Fibroblast of skin of scalp (primary cell): Measurements from ENCODE around the gene SLC28A1.
"Not testable (repeated sequence)": the region's sequence is repeated elsewhere in the genome, so short reads cannot be mapped to it uniquely, and the experiment has no call there.

Source experiments
- DNase-seq: peaks from one replicate; pipeline ENCODE4 v3.0.0-alpha.2; 2013

Gene SLC28A1

GRCh38 chr15:84973492-84974460, 89.3 kb downstream of the SLC28A1 start:
- DNase-seq = peak; percentile 65

DNA sequence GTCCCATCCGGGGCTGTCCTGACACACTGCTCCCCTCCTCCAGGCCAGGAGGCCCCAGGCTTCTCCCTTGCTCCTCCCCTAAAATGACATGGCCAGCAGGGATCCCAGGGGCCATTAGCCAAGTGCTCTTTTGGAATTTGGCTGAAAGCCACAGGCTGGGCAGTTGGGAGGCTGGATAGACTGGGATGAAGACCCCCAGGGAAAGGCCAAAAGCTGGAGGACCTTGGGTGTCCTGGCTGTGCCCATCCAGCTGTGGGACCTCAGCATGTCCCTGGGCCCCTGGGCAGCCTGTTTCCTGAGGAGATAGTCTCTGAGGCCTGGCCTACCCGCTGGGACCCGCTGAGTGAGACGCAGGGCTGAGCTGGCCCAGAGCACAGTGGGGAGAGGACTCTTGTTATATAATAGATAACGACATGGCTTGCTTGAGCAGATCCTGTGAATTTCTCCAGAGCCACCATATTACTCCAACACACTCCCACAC, 91.4 kb downstream of the SLC28A1 start:
- DNase-seq = no peak

DNA sequence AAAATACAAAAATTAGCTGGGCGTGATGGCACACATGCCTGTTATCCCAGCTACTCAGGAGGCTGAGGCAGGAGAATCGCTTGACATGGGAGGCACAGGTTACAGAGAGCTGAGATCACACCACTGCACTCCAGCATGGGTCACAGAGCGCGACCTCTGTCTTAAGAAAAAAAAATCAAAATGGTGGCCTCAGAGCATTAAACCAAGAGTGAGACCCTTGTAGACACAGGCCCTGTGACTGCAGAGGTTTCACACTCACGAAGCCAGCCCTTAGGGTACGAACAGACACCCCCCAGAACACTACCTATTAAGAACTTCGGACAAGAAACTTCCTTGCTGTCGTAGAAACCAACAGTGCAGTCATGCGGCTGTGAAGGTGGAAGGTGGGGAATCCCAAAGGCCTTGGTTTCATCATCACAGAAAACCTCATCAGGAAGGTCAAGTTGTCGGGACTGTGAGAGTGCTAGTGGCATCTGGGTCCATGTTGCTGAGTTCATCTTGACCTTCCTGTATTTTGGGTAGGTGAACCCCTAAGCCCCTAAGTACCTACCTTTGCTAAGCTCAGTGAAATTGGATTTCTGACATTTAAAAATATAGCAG, 92.4 kb downstream of the SLC28A1 start:
- DNase-seq = no peak

- no peak for DNase-seq
Measured at GRCh38 chr15:84979651-84980050, 95.2 kb downstream of the SLC28A1 start.

DNA sequence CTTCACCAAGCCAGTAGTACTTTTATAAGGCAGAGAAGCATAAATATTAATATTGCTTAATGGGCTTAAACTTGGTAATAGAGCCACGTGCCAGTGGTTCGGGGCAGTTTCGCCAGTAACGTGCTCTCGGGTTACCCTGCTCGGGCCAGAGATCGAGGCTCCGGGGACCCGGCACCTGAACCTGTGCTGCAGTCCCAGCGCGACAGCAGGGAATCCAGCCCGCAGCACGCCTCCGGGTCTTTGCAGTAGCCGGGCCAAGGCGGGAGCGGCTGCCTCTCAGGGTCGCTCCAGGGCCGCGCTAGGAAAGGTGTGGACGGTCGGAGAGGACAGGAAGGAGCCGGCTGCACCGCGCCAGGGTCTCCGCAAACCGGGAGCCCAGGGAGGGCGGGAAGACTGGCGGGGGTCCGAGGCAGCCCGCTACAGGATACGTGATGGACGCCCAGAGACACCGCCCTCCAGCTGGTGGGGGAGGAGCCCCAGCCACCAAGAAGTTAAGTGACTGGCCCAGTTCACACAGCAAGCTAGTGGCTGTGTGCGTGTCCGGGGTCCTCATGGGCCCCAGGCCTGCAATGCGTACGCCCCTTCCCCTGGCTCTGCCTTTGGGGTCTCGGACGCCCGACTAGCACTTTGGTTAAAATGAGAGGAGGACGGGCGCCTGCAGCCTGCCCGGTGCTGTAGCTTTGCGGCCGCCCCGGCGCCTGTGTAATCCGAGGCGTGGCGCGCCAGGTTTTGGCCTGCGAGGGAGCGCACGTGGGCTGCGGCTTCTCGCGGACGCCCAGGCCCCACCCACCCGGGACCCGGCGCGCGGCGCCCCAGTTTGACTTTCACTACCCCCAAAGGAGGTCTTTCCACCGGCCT, 96.0 kb downstream of the SLC28A1 start:
- DNase-seq = peak; percentile 81

GRCh38 chr15:84981054-84981710, 96.7 kb downstream of the SLC28A1 start:
- DNase-seq = peak; percentile 97

- peak; percentile 61 for DNase-seq
Measured at GRCh38 chr15:84981711-84982300, 97.3 kb downstream of the SLC28A1 start, which contains the start of gene PDE8A. Gene PDE8A (plus strand): TSS chr15:84981856. CDS start chr15:84982163, 307 bp downstream.

- no peak for DNase-seq
Measured at GRCh38 chr15:84982301-84982920, 97.9 kb downstream of the SLC28A1 start.

GRCh38 chr15:84983294-84983693, 98.8 kb downstream of the SLC28A1 start:
- no peak for DNase-seq

DNA sequence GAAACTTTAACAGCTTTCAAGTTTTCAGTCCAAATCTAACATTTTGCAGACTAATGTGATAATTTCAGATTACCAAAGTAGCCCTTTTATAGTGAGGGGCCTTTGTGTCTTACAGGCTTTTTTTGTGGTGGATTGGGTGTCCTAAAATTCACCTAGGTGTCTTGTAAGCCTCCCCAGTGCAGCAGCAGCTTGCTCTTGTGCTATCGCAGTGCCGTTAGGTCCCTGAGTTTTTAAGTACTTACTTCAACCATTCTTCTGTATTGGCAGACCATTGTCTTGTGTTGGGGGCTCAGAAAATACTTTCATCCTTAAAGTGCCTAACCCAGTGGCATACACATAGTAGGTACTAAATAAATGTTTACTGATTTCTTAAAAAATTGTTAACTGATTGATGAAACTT, 99.2 kb downstream of the SLC28A1 start:
- DNase-seq = no peak

DNA sequence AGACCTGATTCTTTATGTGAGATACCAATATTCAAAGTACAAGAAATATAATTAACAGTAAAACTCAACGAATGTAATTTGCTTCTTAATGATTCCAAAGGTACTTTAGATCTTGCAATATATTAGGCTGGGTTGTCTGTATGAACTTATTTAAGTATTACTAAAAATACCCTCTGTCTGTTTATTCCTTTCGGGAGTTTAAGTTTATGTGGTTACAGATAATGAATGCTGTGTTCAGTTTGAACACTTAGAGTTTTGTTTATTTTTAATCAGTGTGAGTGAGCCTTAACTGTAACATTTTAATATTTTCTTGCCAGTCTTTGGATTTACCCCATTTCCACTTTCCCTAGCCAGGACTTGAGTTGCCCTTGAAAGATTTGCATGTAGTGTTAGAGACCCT, 100.7 kb downstream of the SLC28A1 start:
- DNase-seq = no peak

- DNase-seq = not testable (repeated sequence)
Measured at GRCh38 chr15:84987351-84987750, 102.9 kb downstream of the SLC28A1 start.

DNA sequence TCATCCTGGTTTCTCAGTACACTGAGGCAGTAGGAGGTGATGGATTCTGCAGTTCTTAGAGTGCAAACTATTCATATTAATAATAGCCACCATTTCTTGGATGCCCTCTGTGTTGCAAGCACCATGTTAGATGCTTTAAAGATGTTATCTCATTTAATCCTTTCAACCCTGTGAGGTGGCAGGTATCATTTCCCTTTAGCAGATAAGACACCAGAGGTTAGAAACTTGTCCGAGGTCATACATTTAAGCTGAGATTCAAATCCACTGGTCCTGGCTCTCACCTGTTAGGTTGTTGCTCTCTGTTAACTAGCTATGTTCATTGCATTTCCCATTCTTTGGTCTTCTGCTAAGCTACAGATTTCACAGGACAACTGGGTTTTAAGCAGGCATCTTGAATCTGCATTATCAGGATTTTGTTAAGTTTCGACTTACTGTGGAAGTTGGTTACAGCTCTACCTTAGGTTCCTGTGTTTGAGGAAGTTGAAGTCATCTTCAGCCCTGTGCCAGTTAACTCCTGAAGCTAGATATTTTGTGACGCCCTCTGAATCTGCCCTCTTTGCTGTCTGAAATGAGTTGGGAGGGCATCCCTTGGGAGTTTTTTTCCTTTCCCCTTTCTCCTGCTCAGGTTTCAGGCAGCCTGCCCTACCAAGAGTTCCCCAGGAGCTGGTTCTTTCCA, 103.6 kb downstream of the SLC28A1 start:
- DNase-seq = no peak

GRCh38 chr15:84988909-84989644, 104.6 kb downstream of the SLC28A1 start:
- no peak for DNase-seq

DNA sequence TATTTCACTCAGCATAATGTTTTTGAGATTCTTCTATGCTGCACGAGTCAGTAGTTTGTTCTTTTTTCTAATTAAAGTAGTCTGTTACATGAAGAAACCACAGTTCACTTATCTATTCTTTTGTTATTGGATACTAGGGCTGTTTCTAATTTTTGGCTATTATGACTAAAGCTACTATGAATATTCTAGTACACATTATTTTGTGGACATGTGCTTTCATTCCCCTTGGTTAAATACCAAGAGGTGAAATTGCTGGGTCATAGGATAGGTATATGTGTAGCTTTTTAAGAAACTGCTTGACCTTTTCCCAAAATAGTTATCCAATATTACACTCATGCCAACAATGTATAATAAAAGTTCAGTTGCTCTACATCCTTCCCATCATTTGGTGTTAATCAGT, 106.0 kb downstream of the SLC28A1 start:
- DNase-seq = no peak

DNA sequence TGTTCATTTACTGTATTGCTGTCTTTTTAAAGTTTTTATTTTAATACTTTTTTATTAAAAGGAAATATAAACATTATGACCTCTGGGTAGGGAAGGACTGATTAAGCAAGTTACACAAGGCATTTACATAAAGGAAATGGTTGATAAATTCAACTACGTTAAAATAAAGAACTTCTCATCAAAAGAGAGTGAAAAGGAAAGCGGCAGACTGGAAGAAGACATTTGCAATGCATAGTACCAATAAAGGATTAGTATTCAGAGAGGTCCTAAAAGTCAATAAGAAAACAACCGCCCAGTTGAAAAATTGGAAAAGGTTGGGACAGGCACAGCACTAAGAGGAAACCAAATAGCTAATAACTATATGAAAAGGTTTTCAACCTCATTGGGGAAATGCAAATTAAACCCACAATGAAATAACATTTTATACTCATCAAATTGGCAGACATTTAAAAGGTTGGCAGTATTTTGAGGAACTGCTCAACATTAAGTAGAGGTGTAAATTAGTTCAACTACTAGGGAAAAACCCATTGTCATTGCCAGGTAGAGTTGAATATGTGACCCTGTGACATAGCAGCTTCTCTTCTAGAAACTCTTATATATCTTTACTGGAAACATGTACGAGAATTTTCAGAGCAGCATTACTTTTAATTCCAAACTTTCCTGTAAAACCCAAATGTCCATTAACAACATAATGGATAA, 106.7 kb downstream of the SLC28A1 start:
- DNase-seq = no peak

DNA sequence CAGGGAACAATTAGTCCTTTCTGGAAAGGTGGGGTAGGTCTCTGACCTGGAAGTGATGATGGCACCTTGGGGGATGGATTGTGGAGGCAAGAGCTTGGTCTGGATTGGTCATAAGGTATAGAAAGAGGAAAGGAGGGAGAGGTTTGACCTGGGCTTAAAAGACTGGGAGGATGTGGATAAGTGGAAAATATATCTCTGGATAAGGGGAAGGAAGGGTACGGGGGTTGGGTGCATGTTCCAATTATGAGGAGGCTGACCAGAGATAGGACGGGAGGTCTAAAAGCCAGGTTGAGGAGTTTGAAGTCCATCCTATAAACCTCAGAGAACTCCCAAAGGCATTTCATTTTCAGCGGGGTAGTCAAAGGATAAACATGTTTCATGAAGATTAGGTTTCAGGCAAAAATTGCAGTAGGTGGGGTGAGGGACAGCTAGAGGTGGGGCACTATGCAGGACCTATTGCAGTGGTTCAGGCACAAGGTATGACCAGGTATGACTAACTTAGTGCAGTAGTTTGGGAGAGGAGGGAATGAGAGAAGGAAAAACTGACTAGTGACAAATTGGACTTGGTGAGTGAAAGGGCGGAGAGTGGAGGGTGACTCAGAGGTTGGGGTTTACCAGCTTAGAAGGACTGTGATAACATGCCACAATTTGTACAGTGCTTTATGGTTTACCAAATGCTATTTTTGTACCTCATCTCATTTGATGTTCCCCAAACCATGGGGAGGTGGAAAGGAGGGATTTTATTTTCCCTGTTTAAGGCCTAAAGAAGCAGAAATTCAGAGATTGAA, 107.9 kb downstream of the SLC28A1 start:
- peak; percentile 58 for DNase-seq
